LNCAP (cell line): ENCODE results near the gene VAMP7.

Experiments
- TF ChIP-seq, protein P1 (sequence below): fragments of 450-650 bp; IDR thresholded peaks from 2 replicates; pipeline ENCODE4 v1.5.1; 2017; ENCODE audit warnings: mild to moderate bottlenecking

Gene VAMP7

DNA sequence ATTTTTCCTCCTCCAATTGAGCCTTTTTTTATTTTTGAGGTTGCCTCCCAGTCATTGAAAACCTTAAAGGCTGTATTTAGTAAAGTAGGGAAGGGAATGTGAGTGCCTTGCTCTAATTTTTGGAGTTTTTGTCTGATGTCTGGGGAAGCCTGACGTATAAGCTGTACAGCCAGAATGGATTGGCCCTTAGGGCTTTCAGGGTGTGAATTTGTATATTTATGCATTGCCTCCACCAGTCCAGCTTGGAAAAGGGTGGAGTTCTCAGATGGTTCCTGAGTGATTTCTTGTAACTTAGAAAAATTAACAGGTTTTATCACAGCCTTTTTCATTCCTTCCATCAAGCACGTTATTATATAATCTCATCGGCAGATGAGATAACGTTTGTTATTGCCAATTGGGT is 107.7 kb downstream of the VAMP7 start:
- TF ChIP-seq, protein P1, sequence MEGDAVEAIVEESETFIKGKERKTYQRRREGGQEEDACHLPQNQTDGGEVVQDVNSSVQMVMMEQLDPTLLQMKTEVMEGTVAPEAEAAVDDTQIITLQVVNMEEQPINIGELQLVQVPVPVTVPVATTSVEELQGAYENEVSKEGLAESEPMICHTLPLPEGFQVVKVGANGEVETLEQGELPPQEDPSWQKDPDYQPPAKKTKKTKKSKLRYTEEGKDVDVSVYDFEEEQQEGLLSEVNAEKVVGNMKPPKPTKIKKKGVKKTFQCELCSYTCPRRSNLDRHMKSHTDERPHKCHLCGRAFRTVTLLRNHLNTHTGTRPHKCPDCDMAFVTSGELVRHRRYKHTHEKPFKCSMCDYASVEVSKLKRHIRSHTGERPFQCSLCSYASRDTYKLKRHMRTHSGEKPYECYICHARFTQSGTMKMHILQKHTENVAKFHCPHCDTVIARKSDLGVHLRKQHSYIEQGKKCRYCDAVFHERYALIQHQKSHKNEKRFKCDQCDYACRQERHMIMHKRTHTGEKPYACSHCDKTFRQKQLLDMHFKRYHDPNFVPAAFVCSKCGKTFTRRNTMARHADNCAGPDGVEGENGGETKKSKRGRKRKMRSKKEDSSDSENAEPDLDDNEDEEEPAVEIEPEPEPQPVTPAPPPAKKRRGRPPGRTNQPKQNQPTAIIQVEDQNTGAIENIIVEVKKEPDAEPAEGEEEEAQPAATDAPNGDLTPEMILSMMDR = no peak
